K562 (cell line): ENCODE results near the gene UBE2QL1. TPM values are rescaled to one million over a fixed set of nuclear protein-coding genes. Genes with fewer than 3 reads are reported as not detected.

Experiments
- ATAC-seq: fragments of 200-7000 bp; cut with Tn5 transposase; 3 replicates; pipeline ENCODE4 v1.9.1; 2020; ENCODE audit warnings: moderate library complexity
- BruUV-seq: library from RNA; stranded (reverse); fragments of 400-500 nt; replicated peaks from 2 replicates; lab custom pipeline; 2021; lab: Mats Ljungman, UMichigan
- CTCF ChIA-PET: fragments of 300-600 bp; formaldehyde crosslinking; extraction: SDS; loops from one replicate; lab custom pipeline; 2021; ENCODE audit warnings: low intra/inter-chr PET ratio; lab: Yijun Ruan, JAX
- POLR2A ChIA-PET: fragments of 300-600, 350-650 bp; sonication (Branson Sonifier 250); formaldehyde crosslinking; extraction: SDS; loops from one replicate; lab custom pipeline; 2021; ENCODE audit warnings: antibody characterized with exemption, inconsistent platforms; lab: Yijun Ruan, JAX
- DNase-seq, 4 experiments: peaks; one replicate each; pipeline versions ENCODE4 v3.0.0 to v3.0.0-alpha.2; 2011 to 2018; ENCODE audit warnings: low spot score in 3 of 4, mixed read lengths in 3 of 4; ENCODE audit errors: extremely low read depth in 1 of 4
- FAIRE-seq: peaks from 2 replicates; lab custom pipeline; 2011; peaks lifted over from hg19 to GRCh38; lab: Jason Lieb, UNC
- H2AFZ ChIP-seq: 2 replicates; pipeline ENCODE4 v1.6.0; 2011; ENCODE audit warnings: low read depth, low read length, control low read depth, inconsistent platforms
- H3K27ac ChIP-seq: fragments of 200-600 bp; 3 replicates; pipeline ENCODE4 v1.8.0; 2011; ENCODE audit warnings: low read depth, mild to moderate bottlenecking, control low read depth, inconsistent platforms, low read length, moderate library complexity, mixed read lengths; ENCODE audit errors: extremely low read depth
- H3K27me3 ChIP-seq, 2 experiments: fragments of 300-600 bp in 1 of 2; 2 replicates in 1 of 2; 3 replicates in 1 of 2; pipeline versions ENCODE4 v1.6.0 to v1.8.0; 2011; ENCODE audit warnings: inconsistent platforms in 2 of 2, low read length in 2 of 2, mild to moderate bottlenecking in 1 of 2, mixed read lengths in 1 of 2, moderate library complexity in 1 of 2; ENCODE audit not compliant: control insufficient read depth in 2 of 2, insufficient read depth in 2 of 2
- H3K36me3 ChIP-seq: fragments of 300-600 bp; 3 replicates; pipeline ENCODE4 v1.8.0; 2011; ENCODE audit warnings: mild to moderate bottlenecking, low read length, inconsistent platforms; ENCODE audit not compliant: control insufficient read depth, insufficient read depth
- H3K4me1 ChIP-seq, 2 experiments: fragments of 200-600 bp in 1 of 2; replicated peaks in 1 of 2; 2 replicates in 1 of 2; 3 replicates in 1 of 2; pipeline versions ENCODE4 v1.5.1 to v1.8.0; 2011; ENCODE audit warnings: inconsistent platforms in 2 of 2, low read length in 2 of 2, mild to moderate bottlenecking in 1 of 2, mixed read lengths in 1 of 2, moderate library complexity in 1 of 2; ENCODE audit not compliant: control insufficient read depth in 2 of 2, insufficient read depth in 2 of 2
- H3K4me2 ChIP-seq: 2 replicates; pipeline ENCODE4 v1.6.1; 2011; ENCODE audit warnings: low read length, control low read depth, inconsistent platforms, mixed read lengths; ENCODE audit not compliant: insufficient read depth
- H3K4me3 ChIP-seq: fragments of 200-600 bp; sonication (generic), shearing (Covaris generic); 2 replicates; pipeline ENCODE4 v1.5.1; 2016; ENCODE audit warnings: control low read depth, inconsistent platforms
- H3K79me2 ChIP-seq: fragments of 200-600 bp; 3 replicates; pipeline ENCODE4 v1.8.0; 2011; ENCODE audit warnings: low read length, inconsistent platforms; ENCODE audit not compliant: control insufficient read depth, insufficient read depth
- H3K9ac ChIP-seq, 2 experiments: 2 replicates each; pipeline versions ENCODE4 v1.6.0 to v1.6.1; 2011; ENCODE audit warnings: low read depth in 2 of 2, low read length in 2 of 2, control low read depth in 1 of 2, inconsistent platforms in 1 of 2, mild to moderate bottlenecking in 1 of 2, mixed read lengths in 1 of 2; ENCODE audit not compliant: insufficient read depth in 1 of 2
- H3K9me1 ChIP-seq: one replicate; pipeline ENCODE4 v1.6.0; 2011; ENCODE audit warnings: inconsistent platforms, mild to moderate bottlenecking, low read length, moderate library complexity; ENCODE audit not compliant: control insufficient read depth, insufficient read depth
- H3K9me3 ChIP-seq: replicated peaks from 2 replicates; pipeline ENCODE4 v1.5.1; 2011; ENCODE audit warnings: low read depth, low read length, inconsistent platforms; ENCODE audit not compliant: control insufficient read depth, insufficient read depth
- H4K20me1 ChIP-seq: replicated peaks from 2 replicates; pipeline ENCODE4 v1.6.1; 2011; ENCODE audit warnings: low read length, inconsistent platforms, mixed read lengths; ENCODE audit not compliant: control insufficient read depth, insufficient read depth
- ARNT ChIP-seq, 2 experiments: fragments of 450-650 bp; IDR thresholded peaks; 2 replicates each; pipeline ENCODE4 v1.6.1; 2016; ENCODE audit warnings: mild to moderate bottlenecking in 1 of 2
- CBX3 ChIP-seq, 2 experiments: IDR thresholded peaks; 1 replicate in 1 of 2; 2 replicates in 1 of 2; pipeline ENCODE4 v1.6.1; 2012; ENCODE audit warnings: inconsistent platforms in 2 of 2, low read length in 2 of 2, borderline replicate concordance in 1 of 2, control low read depth in 1 of 2
- CTBP1 ChIP-seq: fragments of 450-650 bp; IDR thresholded peaks from 2 replicates; pipeline ENCODE4 v1.6.1; 2016; ENCODE audit warnings: borderline replicate concordance
- FIP1L1 ChIP-seq: fragments of 200-400 bp; formaldehyde crosslinking; IDR thresholded peaks from 2 replicates; pipeline ENCODE4 v1.6.1; 2018; ENCODE audit warnings: mild to moderate bottlenecking, low read depth, low read length; ENCODE audit not compliant: poor library complexity, severe bottlenecking
- ILF3 ChIP-seq: fragments of 450-650 bp; IDR thresholded peaks from 2 replicates; pipeline ENCODE4 v1.6.1; 2018; ENCODE audit warnings: antibody characterized with exemption, mild to moderate bottlenecking, moderate library complexity, borderline replicate concordance
- MTA3 ChIP-seq: fragments of 450-650 bp; formaldehyde crosslinking; IDR thresholded peaks from 2 replicates; pipeline ENCODE4 v1.6.1; 2017; ENCODE audit warnings: mild to moderate bottlenecking, borderline replicate concordance
- TFE3 ChIP-seq: fragments of 450-650 bp; formaldehyde crosslinking; IDR thresholded peaks from 2 replicates; pipeline ENCODE4 v1.4.0; 2020; ENCODE audit warnings: mild to moderate bottlenecking, mixed read lengths
- ZC3H11A ChIP-seq: IDR thresholded peaks from 2 replicates; pipeline ENCODE4 v1.6.1; 2012; ENCODE audit warnings: low read depth, low read length, improper control_type of control experiment
- ZFX ChIP-seq: sonication (generic); formaldehyde crosslinking; IDR thresholded peaks from 2 replicates; pipeline ENCODE4 v1.8.0; 2022; ENCODE audit warnings: mild to moderate bottlenecking, missing genetic modification reagents, moderate library complexity
- ZNF239 ChIP-seq: fragments of 250-450 bp; sonication (Bioruptor Pico); IDR thresholded peaks from 2 replicates; pipeline ENCODE4 v1.4.0; 2020; ENCODE audit warnings: mild to moderate bottlenecking
- WGBS: fragments of 100-300 bp; shearing (Covaris generic); methylation state at CpG from one replicate; pipeline ENCODE4 v1.1.6; 2016; ENCODE audit warnings: low coverage, mixed read lengths; ENCODE audit not compliant: insufficient coverage; ENCODE audit errors: missing lambda C conversion rate; 5-methylcytosine and 5-hydroxymethylcytosine counted together
- in situ Hi-C: fragments of 300-500 bp; cut with MboI; formaldehyde crosslinking; loops from 4 replicates; pipeline ENCODE4 v1.15.0; 2018; ENCODE audit warnings: inconsistent platforms, mixed read lengths
- intact Hi-C: fragments of 100-400 bp; cut with micrococcal nuclease; formaldehyde crosslinking; loops from 2 replicates; pipeline ENCODE4 v1.14.2; 2022
- polyA plus RNA-seq, 8 experiments: library from polyadenylated mRNA; depleted of rRNA in 4 of 8; stranded (reverse) in 5 of 8; unstranded in 3 of 8; fragments of >200 nt; fragmentation: Nextera tagmentation in 2 of 8; fragmentation: Illumina TruSeq in 1 of 8; extraction: Ambion mirVana in 2 of 8; extraction: Trizol in 1 of 8; gene quantifications; 2 replicates each; pipeline versions ENCODE4 v1.2.1 to v1.2.3, GENCODE V29; 2011 to 2014; ENCODE audit warnings: inconsistent platforms in 1 of 8, missing spikeins in 1 of 8
- total RNA-seq, 7 experiments: library from RNA; depleted of rRNA in 6 of 7; stranded (reverse); fragments of >200 nt in 6 of 7; fragmentation: Illumina TruSeq in 2 of 7; extraction: Trizol in 2 of 7; gene quantifications; 2 replicates each; pipeline versions ENCODE4 v1.2.1 to v1.2.3, GENCODE V29; 2011 to 2021; ENCODE audit warnings: low replicate concordance in 1 of 7

The UBE2QL1 gene
- total and polyA plus RNA-seq, 9 of the 15 experiments (the other 6 are each of a cell fraction or from before 2014, with no cell fraction given), result not detected

GRCh38 chr5:6476313-6476661 is 27.6 kb downstream of the UBE2QL1 start:
- ChIA-PET CTCF (no interaction called here), POLR2A (no interaction called here)
- H3K9ac ChIP-seq, result no peak overlapping the region
- H2AFZ ChIP-seq, result no peak overlapping the region
- H3K36me3 ChIP-seq, result no peaks in the 10 kb centered on the region
- in situ Hi-C loops, result no loop called here
- no peaks in the 10 kb centered on the region for H3K9me3 ChIP-seq
- no peaks in the 10 kb centered on the region for H3K9me1 ChIP-seq
- DNase-seq, result no peak
- no peak overlapping the region for H3K4me3 ChIP-seq
- H3K27me3 ChIP-seq, result peaks cover 26 to 62% of the 10 kb centered on the region in 2 experiments
- no peaks in the 10 kb centered on the region for H3K79me2 ChIP-seq
- FAIRE-seq, result no peak
- H3K27ac ChIP-seq, result no peak overlapping the region
- no peak for TF ChIP-seq ILF3
- no peak for TF ChIP-seq TFE3 (CRISPR knock-in tag)
- no peak for TF ChIP-seq CBX3 (IDR thresholded peaks at IDR 0.05; ENCODE audit: borderline replicate concordance in 1 of 2, low read length in 2 of 2)
- no peak for TF ChIP-seq CTBP1
- TF ChIP-seq ZC3H11A, result no peak
- TF ChIP-seq FIP1L1, result no peak
- no peak for TF ChIP-seq MTA3
- TF ChIP-seq ARNT (IDR thresholded peaks at IDR 0.05), result no peak
- no peak for TF ChIP-seq ZFX (CRISPR knock-in tag)
- TF ChIP-seq ZNF239 (CRISPR knock-in tag), result no peak
- BruUV-seq, result no TSS peak
- H4K20me1 ChIP-seq, result 0 out of 2 replicates have a peak, but pooled peaks cover 4% of the 10 kb centered on the region
- no peaks in the 10 kb centered on the region for H3K4me1 ChIP-seq
- 2% methylated on average over 6 of the region's 6 CpGs for WGBS
- ATAC-seq, result no peak
- intact Hi-C loops, result no loop called here
- H3K4me2 ChIP-seq, result no peak overlapping the region
